HG02885 (cell line): ENCODE results near the gene DNAJB6.
"Not testable (repeated sequence)": the region's sequence is repeated elsewhere in the genome, so short reads cannot be mapped to it uniquely, and the experiment has no call there.

Experiments
- ATAC-seq: cut with Tn5 transposase; IDR thresholded peaks from one replicate; pipeline ENCODE4 v1.9.1; 2021; ENCODE audit warnings: mild to moderate bottlenecking; ENCODE audit not compliant: unreplicated experiment, poor library complexity

DNAJB6 gene

DNA sequence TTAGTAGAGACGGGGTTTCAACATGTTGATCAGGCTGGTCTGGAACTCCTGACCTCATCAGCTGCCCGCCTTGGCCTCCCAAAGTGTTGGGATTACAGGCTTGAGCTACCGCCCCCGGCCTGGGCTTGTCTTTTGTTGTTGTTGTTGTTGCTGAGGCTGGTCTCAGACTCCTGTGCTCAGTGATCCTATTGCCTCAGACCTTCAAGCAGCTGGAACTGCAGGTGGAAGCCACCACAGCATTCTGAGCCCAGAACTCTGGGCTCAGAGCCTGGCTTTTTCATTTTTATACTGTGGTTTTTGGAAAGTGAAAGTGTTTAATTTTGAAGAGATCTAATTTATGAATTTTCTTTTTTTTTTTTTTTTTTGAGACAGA, 16.2 kb upstream of the DNAJB6 start:
- ATAC-seq, result no peak

DNA sequence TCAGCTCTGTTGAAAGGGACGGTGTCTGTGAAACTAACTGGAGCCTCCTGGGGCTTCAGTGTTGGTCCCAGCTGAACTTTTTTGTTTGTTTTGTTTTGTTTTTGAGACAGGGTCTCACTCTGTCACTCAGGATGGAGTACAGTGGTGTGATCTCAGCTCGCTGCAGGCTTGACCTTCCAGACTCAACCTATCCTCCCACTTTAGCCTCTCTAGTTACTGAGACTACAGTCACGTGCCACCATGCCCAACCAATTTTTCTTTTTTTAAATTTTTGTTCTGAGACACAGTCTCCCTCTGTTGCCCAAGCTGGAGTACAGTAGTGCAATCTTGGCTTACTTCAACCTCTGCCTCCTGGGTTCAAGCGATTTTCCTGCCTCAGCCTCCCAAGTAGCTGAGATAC, 13.4 kb upstream of the DNAJB6 start:
- ATAC-seq, result no peak

GRCh38 chr7:157329447-157329846, 7.4 kb upstream of the DNAJB6 start:
- ATAC-seq, result no peak

DNA sequence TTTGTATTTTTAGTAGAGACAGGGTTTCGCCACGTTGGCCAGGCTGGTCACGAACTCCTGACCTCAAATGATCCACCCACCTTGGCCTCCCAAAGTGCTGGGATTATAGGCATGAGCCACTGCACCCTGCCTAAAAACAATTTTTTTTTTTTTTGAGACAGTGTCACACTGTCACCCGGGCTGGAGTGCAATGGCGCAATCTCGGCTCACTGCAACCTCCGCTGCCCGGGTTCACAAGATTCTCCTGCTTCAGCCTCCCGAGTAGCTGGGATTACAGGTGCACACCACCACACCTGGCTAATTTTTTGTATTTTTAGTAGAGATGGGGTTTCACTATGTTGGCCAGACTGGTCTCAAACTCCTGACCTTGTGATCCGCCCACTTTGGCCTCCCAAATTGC, 6.2 kb upstream of the DNAJB6 start:
- ATAC-seq, result not testable (repeated sequence)

DNA sequence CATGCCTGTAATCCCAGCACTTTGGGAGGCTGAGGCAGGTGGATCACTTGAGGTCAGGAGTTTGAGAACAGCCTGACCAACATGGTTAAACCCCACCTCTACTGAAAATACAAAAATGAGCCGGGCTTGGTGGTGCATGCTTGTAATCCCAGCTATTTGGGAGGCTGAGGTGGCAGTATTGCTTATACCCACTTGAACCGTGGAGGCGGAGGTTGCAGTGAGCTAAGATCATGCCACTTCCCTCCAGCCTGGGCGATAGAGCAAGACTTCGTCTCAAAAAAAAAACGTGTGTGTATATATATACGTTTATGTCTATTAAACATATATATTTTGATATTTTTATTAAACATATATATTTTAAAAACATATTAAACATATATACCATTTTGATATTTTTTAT, 5.8 kb upstream of the DNAJB6 start:
- ATAC-seq, result not testable (repeated sequence)

- ATAC-seq, result no peak
Observed at GRCh38 chr7:157335236-157335635, 1.6 kb upstream of the DNAJB6 start.

- no peak for ATAC-seq
Observed at GRCh38 chr7:157335991-157336382, 817 bp upstream of the DNAJB6 start.

GRCh38 chr7:157337316-157338149, 729 bp downstream of the DNAJB6 start:
- ATAC-seq, result peak; percentile 62

- ATAC-seq, result peak; percentile 18
Observed at GRCh38 chr7:157339777-157340677, 3.2 kb downstream of the DNAJB6 start.

GRCh38 chr7:157347217-157347904, 10.6 kb downstream of the DNAJB6 start:
- no peak for ATAC-seq

DNA sequence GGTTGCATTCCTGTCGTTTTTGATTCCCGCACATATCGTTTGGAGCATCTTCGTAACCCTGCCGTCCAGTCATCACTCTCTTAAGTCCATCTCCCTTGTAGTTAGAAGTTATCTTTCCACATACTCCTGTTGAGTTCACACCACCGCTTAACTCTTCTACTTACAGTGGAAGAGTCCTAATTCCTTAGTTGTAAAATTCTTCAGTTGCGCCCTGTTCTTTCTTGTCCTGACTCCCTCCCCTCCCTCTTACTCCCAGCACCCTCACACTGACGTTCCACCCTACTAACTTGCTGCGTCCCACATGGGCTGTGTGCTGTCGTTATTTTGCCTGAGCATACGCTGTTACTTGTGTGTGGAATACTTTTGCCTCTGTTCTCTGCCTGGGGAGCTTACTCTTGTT, 11.7 kb downstream of the DNAJB6 start:
- ATAC-seq, result no peak

GRCh38 chr7:157352516-157352915, 15.7 kb downstream of the DNAJB6 start:
- no peak for ATAC-seq

GRCh38 chr7:157355784-157356511, 19.1 kb downstream of the DNAJB6 start:
- no peak for ATAC-seq

DNA sequence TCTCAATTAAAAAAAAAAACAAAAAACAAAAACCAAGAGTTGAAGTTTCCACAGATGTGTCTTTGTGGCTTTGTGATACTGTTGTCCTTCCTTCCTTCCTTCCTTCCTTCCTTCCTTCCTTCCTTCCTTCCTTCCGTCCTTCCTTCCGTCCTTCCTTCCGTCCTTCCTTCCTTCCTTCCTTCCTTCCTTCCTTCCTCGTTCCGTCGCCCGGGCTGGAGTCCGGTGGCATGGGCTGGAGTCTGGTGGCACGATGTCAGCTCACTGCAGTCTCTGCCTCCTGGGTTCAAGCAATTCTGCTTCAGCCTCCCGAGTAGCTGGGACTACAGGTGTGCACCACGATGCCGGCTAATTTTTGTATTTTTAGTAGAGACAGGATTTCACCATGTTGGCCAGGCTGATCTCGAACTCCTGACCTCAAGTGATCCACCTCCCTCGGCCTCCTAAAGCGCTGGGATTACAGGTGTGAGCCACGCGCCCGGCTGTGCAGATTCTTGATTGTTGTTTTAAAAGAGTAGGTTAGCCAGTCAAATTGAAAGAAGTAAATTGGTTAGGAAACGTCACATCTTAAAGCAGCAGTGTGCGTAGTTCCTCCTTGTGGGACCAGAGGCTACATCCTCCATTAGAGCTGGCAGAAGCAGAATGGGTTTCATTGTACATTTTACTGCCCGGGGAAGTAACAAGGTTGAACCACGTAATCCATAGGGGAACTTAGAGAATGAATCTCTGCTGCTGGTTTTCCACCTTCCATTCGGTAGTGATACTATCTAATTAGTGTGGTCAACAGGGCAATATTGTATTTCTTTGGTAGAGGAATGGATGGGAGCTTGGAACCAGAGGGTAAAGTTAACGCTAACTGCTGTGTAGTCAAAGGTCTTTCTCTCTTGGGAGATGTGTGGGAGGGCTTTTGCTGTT, 20.6 kb downstream of the DNAJB6 start:
- ATAC-seq, result peak; percentile 89

- no peak for ATAC-seq
Observed at GRCh38 chr7:157358041-157358752, 21.4 kb downstream of the DNAJB6 start.

GRCh38 chr7:157358753-157359096, 21.9 kb downstream of the DNAJB6 start:
- no peak for ATAC-seq

- ATAC-seq, result no peak
Observed at GRCh38 chr7:157359581-157359980, 22.8 kb downstream of the DNAJB6 start.

DNA sequence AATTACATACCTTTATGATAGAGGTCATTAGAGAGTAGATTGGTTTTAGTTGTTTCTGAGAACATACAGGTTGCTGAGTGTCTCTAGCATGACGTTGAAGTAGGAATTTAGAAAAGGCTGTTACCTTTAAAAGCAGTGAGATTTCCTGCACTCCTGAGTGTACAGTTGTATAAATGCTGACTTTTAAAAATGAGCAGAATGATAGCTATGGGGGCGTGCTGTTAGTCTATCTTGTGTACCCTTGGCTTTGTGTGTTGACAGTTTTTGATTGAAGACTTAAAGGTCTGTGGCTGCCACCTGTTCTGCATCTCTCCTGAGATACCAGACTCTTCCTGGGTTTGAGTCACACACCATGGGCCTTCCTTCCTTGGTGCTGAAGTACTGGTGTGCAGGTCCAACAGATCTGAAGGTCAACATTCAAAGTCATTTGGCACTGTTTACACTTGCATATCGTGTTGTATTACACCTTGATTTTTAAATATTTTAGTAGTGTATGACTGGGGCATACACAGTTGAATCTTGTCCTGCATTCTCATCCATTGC, 23.8 kb downstream of the DNAJB6 start:
- no peak for ATAC-seq
